HEK293 (cell line): ENCODE measurements around the gene EYS.

Source experiments
- CTCF ChIA-PET: fragments of 350-600 bp; formaldehyde crosslinking; extraction: SDS; loops from one replicate; lab custom pipeline; 2021; ENCODE audit warnings: antibody characterized with exemption; lab: Yijun Ruan, JAX
- POLR2A ChIA-PET: fragments of 300-600 bp; formaldehyde crosslinking; extraction: SDS; loops from one replicate; lab custom pipeline; 2020; ENCODE audit warnings: antibody characterized with exemption, inconsistent platforms; lab: Yijun Ruan, JAX
- H3K27ac ChIP-seq: fragments of 200-500 bp; sonication (Bioruptor generic); 2 replicates; pipeline ENCODE4 v1.5.1; 2014; ENCODE audit warnings: low read depth, low read length, control low read depth, inconsistent platforms; ENCODE audit errors: extremely low read depth
- H3K36me3 ChIP-seq, 2 experiments: fragments of 200-500 bp in 1 of 2; sonication (Bioruptor generic) in 1 of 2; 1 replicate in 1 of 2; 2 replicates in 1 of 2; pipeline ENCODE4 v1.5.1; 2014 to 2017; ENCODE audit warnings: inconsistent platforms in 2 of 2, low read length in 2 of 2; ENCODE audit not compliant: control insufficient read depth in 2 of 2, insufficient read depth in 1 of 2
- H3K4me1 ChIP-seq: fragments of 200-500 bp; sonication (Bioruptor generic); 2 replicates; pipeline ENCODE4 v1.5.1; 2014; ENCODE audit warnings: mild to moderate bottlenecking, low read length, inconsistent platforms; ENCODE audit not compliant: control insufficient read depth, insufficient read depth
- H3K4me3 ChIP-seq: 2 replicates; pipeline ENCODE4 v1.5.1; 2011; ENCODE audit warnings: low read depth, mild to moderate bottlenecking, control low read depth, low read length, moderate library complexity
- H3K9me3 ChIP-seq: fragments of 200-500 bp; sonication (Bioruptor generic); 2 replicates; pipeline ENCODE4 v1.5.1; 2014; ENCODE audit warnings: low read depth, low read length, inconsistent platforms; ENCODE audit not compliant: control insufficient read depth, insufficient read depth
- ATF2 ChIP-seq: fragments of 450-650 bp; formaldehyde crosslinking; IDR thresholded peaks from 2 replicates; pipeline ENCODE4 v1.5.1; 2016; ENCODE audit warnings: missing biosample characterization, missing genetic modification characterization, low read depth
- GLIS2 ChIP-seq: fragments of 450-650 bp; formaldehyde crosslinking; IDR thresholded peaks from 2 replicates; pipeline ENCODE4 v1.5.1; 2016; ENCODE audit warnings: missing biosample characterization, missing genetic modification characterization
- MZF1 ChIP-seq: fragments of 450-650 bp; formaldehyde crosslinking; IDR thresholded peaks from 2 replicates; pipeline ENCODE4 v1.5.1; 2017; ENCODE audit warnings: missing biosample characterization, missing genetic modification characterization, borderline replicate concordance
- SALL2 ChIP-seq: fragments of 450-650 bp; formaldehyde crosslinking; IDR thresholded peaks from 2 replicates; pipeline ENCODE4 v1.5.0; 2017; ENCODE audit warnings: missing biosample characterization, mild to moderate bottlenecking, missing genetic modification characterization, borderline replicate concordance
- SCRT1 ChIP-seq: fragments of 450-650 bp; formaldehyde crosslinking; IDR thresholded peaks from 2 replicates; pipeline ENCODE4 v1.5.1; 2016; ENCODE audit warnings: missing biosample characterization, missing genetic modification characterization, borderline replicate concordance
- SP3 ChIP-seq: fragments of 450-650 bp; formaldehyde crosslinking; IDR thresholded peaks from 2 replicates; pipeline ENCODE4 v1.5.1; 2016; ENCODE audit warnings: missing biosample characterization, missing genetic modification characterization
- ZBTB11 ChIP-seq: fragments of 450-650 bp; formaldehyde crosslinking; conservative IDR thresholded peaks from 2 replicates; pipeline ENCODE4 v1.5.1; 2016; ENCODE audit warnings: low read depth, missing biosample characterization, missing genetic modification characterization
- ZNF10 ChIP-seq: fragments of 450-650 bp; formaldehyde crosslinking; IDR thresholded peaks from 2 replicates; pipeline ENCODE4 v1.5.1; 2017; ENCODE audit warnings: missing biosample characterization, missing genetic modification characterization
- ZNF155 ChIP-seq: fragments of 450-650 bp; formaldehyde crosslinking; IDR thresholded peaks from 2 replicates; pipeline ENCODE4 v1.5.1; 2016; ENCODE audit warnings: missing biosample characterization, missing genetic modification characterization
- ZNF18 ChIP-seq: fragments of 450-650 bp; formaldehyde crosslinking; IDR thresholded peaks from 2 replicates; pipeline ENCODE4 v1.5.1; 2016; ENCODE audit warnings: missing biosample characterization, missing genetic modification characterization
- ZNF302 ChIP-seq: fragments of 450-650 bp; formaldehyde crosslinking; IDR thresholded peaks from 2 replicates; pipeline ENCODE4 v1.5.1; 2016; ENCODE audit warnings: missing biosample characterization, missing genetic modification characterization, low read depth
- ZNF449 ChIP-seq: fragments of 450-650 bp; formaldehyde crosslinking; IDR thresholded peaks from 2 replicates; pipeline ENCODE4 v1.5.1; 2017; ENCODE audit warnings: missing biosample characterization, mild to moderate bottlenecking, missing genetic modification characterization, moderate library complexity
- ZNF521 ChIP-seq: fragments of 450-650 bp; formaldehyde crosslinking; IDR thresholded peaks from 2 replicates; pipeline ENCODE4 v1.5.1; 2017; ENCODE audit warnings: missing biosample characterization, mild to moderate bottlenecking, missing genetic modification characterization
- ZNF571 ChIP-seq: fragments of 450-650 bp; formaldehyde crosslinking; IDR thresholded peaks from 2 replicates; pipeline ENCODE4 v1.5.0; 2017; ENCODE audit warnings: missing biosample characterization, missing genetic modification characterization
- ZNF600 ChIP-seq: fragments of 450-650 bp; formaldehyde crosslinking; IDR thresholded peaks from 2 replicates; pipeline ENCODE4 v1.5.1; 2016; ENCODE audit warnings: missing biosample characterization, missing genetic modification characterization
- ZNF624 ChIP-seq: fragments of 450-650 bp; formaldehyde crosslinking; IDR thresholded peaks from 2 replicates; pipeline ENCODE4 v1.5.1; 2017; ENCODE audit warnings: missing biosample characterization, missing genetic modification characterization
- ZNF707 ChIP-seq: fragments of 450-650 bp; formaldehyde crosslinking; IDR thresholded peaks from 2 replicates; pipeline ENCODE4 v1.5.1; 2016; ENCODE audit warnings: missing biosample characterization, missing genetic modification characterization
- ZNF777 ChIP-seq: fragments of 450-650 bp; formaldehyde crosslinking; IDR thresholded peaks from 2 replicates; pipeline ENCODE4 v1.5.1; 2017; ENCODE audit warnings: missing biosample characterization, missing genetic modification characterization, borderline replicate concordance
- ZSCAN16 ChIP-seq: fragments of 450-650 bp; formaldehyde crosslinking; IDR thresholded peaks from 2 replicates; pipeline ENCODE4 v1.5.1; 2016; ENCODE audit warnings: missing biosample characterization, missing genetic modification characterization

Gene EYS

GRCh38 chr6:64483956-64484499, 1223.0 kb downstream of the EYS start:
- Histone ChIP-seq H3K4me3 (no peak overlapping the region), H3K36me3 (no peaks in the 10 kb centered on the region), H3K9me3 (no peaks in the 10 kb centered on the region), H3K4me1 (no peaks in the 10 kb centered on the region), H3K27ac (no peak overlapping the region)
- TF ChIP-seq MZF1 (tag by site-specific recombination) (no peak), ZBTB11 (no peak), ZSCAN16 (tag by site-specific recombination) (no peak), ZNF10 (tag by site-specific recombination) (no peak), ZNF18 (no peak), ZNF449 (no peak)
- ChIA-PET CTCF (interaction anchor here (1.0 kb wide), 2 partner anchors 21 to 23 kb away, joined by 3 to 4 read pairs; no protein-coding TSS in a partner anchor), POLR2A (no interaction called here)

- POLR2A ChIA-PET, result no interaction called here
- no peak overlapping the region for H3K4me3 ChIP-seq
- TF ChIP-seq ZNF302 (tag by site-specific recombination), result no peak
- TF ChIP-seq SCRT1 (tag by site-specific recombination), result no peak
- no peak for TF ChIP-seq ZNF571 (tag by site-specific recombination)
- no peak for TF ChIP-seq ZNF624
- no peak for TF ChIP-seq GLIS2
- TF ChIP-seq ZNF777 (tag by site-specific recombination), result no peak
- no peak for TF ChIP-seq ZNF155 (tag by site-specific recombination)
- TF ChIP-seq ZNF600, result no peak
- TF ChIP-seq SALL2 (tag by site-specific recombination), result no peak
- TF ChIP-seq ZNF707 (tag by site-specific recombination), result no peak
- TF ChIP-seq SP3 (tag by site-specific recombination), result no peak
- no peaks in the 10 kb centered on the region for H3K9me3 ChIP-seq
- no peaks in the 10 kb centered on the region for H3K36me3 ChIP-seq
- H3K4me1 ChIP-seq, result no peaks in the 10 kb centered on the region
- H3K27ac ChIP-seq, result no peak overlapping the region
- CTCF ChIA-PET, result interaction anchor here (3.4 kb wide), 1 partner anchor 23 kb away, joined by 10 read pairs; no protein-coding TSS in a partner anchor
These were observed 1224.4 kb downstream of the EYS start for GRCh38 chr6:64482631-64483030.

GRCh38 chr6:64479134-64479533, 1227.9 kb downstream of the EYS start:
- Histone ChIP-seq H3K4me3 (no peak overlapping the region), H3K4me1 (no peaks in the 10 kb centered on the region), H3K36me3 (no peaks in the 10 kb centered on the region), H3K9me3 (no peaks in the 10 kb centered on the region), H3K27ac (no peak overlapping the region)
- no peak for TF ChIP-seq ZNF521 (tag by site-specific recombination)
- peak; percentile 60; the same call in 1 of the 2 replicates for TF ChIP-seq ATF2 (tag by site-specific recombination)
- ChIA-PET CTCF (no interaction called here), POLR2A (no interaction called here)
